Measurements from ENCODE around the gene ZC3H8.

Gene ZC3H8

DNA sequence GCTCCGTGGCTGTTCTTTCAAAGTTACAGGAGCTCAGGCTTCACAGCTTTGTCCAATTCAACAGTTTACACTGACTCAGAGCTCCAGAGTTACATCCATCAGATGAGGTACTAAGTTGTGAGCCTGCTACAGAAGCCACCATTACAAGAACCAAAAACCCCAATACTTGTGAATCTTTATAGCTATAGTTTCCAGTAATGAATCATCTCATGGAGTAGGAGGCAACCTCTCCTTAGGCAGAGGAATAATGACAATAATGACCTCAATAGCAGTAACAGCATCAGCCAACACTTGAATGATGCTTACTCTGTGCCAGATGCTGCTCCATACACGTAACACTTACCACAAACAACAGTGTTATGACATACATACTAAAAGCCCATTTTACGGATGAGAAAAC lies 3.6 kb downstream of the ZC3H8 start:
- Histone ChIP-seq H3K9me3 (ENCODE audit: insufficient read depth, low read length) (no peaks in the 10 kb centered on the region), H3K4me3 (ENCODE audit: low read length) (no peak overlapping the region), H3K27me3 (ENCODE audit: low read depth, low read length) (no peaks in the 10 kb centered on the region), H3K9ac (ENCODE audit: low read length) (no peak overlapping the region), H3K79me2 (ENCODE audit: low read length) (peaks cover 48% of the 10 kb centered on the region), H2AFZ (ENCODE audit: low read depth, low read length) (no peak overlapping the region), H3K4me2 (ENCODE audit: low read length) (no peak overlapping the region), H3K36me3 (replicated peaks; ENCODE audit: low read depth, low read length) (peaks cover 21% of the 10 kb centered on the region), H3K27ac (ENCODE audit: low read length) (no peak overlapping the region), H4K20me1 (ENCODE audit: insufficient read depth, low read length) (0 out of 2 replicates have a peak, but pooled peaks cover 6% of the 10 kb centered on the region), H3K4me1 (ENCODE audit: low read length) (peaks cover 18% of the 10 kb centered on the region)
- TF ChIP-seq, protein P1, sequence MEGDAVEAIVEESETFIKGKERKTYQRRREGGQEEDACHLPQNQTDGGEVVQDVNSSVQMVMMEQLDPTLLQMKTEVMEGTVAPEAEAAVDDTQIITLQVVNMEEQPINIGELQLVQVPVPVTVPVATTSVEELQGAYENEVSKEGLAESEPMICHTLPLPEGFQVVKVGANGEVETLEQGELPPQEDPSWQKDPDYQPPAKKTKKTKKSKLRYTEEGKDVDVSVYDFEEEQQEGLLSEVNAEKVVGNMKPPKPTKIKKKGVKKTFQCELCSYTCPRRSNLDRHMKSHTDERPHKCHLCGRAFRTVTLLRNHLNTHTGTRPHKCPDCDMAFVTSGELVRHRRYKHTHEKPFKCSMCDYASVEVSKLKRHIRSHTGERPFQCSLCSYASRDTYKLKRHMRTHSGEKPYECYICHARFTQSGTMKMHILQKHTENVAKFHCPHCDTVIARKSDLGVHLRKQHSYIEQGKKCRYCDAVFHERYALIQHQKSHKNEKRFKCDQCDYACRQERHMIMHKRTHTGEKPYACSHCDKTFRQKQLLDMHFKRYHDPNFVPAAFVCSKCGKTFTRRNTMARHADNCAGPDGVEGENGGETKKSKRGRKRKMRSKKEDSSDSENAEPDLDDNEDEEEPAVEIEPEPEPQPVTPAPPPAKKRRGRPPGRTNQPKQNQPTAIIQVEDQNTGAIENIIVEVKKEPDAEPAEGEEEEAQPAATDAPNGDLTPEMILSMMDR (IDR thresholded peaks at IDR 0.05; ENCODE audit: low read depth, low read length): no peak
- no peak for TF ChIP-seq EZH2phosphoT487 (IDR thresholded peaks at IDR 0.05; ENCODE audit: low read depth)

DNA sequence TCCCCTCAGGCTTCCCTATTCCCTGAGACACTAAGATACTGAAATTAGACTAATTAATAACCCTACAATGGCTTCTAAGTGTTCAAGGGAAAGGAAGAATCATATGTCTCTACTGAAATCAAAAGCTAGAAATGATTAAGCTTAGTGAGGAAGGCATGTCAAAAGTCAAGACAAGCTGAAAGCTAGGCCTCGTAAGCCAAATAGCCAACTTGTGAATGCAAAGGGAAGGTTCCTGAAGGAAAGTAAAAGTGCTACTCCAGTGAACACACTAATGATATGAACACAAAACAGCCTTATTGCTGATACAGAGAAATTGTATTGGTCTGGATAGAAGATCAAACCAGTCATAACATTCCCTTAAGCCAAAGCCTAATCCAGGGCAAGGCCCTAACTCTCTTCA lies 10.0 kb downstream of the ZC3H8 start:
- no peaks in the 10 kb centered on the region; the same call in 1 of the 2 replicates for H3K4me1 ChIP-seq (ENCODE audit: low read length)
- no peaks in the 10 kb centered on the region for H3K9me3 ChIP-seq (ENCODE audit: insufficient read depth, low read length)
- no peak overlapping the region for H3K9ac ChIP-seq (ENCODE audit: low read length)
- H3K36me3 ChIP-seq (replicated peaks; ENCODE audit: low read depth, low read length): peaks cover 33% of the 10 kb centered on the region
- H3K4me3 ChIP-seq (ENCODE audit: low read length): no peak overlapping the region
- H4K20me1 ChIP-seq (ENCODE audit: insufficient read depth, low read length): no peaks in the 10 kb centered on the region; the same call in 1 of the 2 replicates
- H2AFZ ChIP-seq (ENCODE audit: low read depth, low read length): no peak overlapping the region
- no peak for TF ChIP-seq EZH2phosphoT487 (IDR thresholded peaks at IDR 0.05; ENCODE audit: low read depth)
- TF ChIP-seq, protein P1 (IDR thresholded peaks at IDR 0.05; ENCODE audit: low read depth, low read length): no peak
- no peaks in the 10 kb centered on the region for H3K27me3 ChIP-seq (ENCODE audit: low read depth, low read length)
- H3K4me2 ChIP-seq (ENCODE audit: low read length): no peak overlapping the region
- no peak overlapping the region for H3K27ac ChIP-seq (ENCODE audit: low read length)
- H3K79me2 ChIP-seq (ENCODE audit: low read length): peaks cover 12% of the 10 kb centered on the region

DNA sequence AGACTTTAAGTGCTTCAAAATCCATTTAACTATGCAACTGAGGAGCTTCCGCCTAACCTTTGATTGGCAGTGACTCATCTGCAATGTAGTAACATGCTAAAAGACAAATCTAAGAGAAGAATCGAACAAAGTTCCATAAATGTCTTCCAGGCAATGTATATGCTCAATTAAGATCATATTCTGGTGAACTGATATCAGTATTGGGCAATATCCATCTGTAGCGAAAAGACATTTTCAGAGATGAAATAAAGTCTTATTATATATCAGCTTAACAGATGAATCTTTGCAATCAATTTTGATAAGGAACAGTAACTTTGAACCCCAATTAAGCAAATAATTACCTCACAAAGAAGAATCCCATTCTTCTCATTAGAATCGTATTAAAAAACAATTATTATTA lies 11.6 kb downstream of the ZC3H8 start:
- H3K27me3 ChIP-seq (ENCODE audit: low read depth, low read length): no peaks in the 10 kb centered on the region
- H3K79me2 ChIP-seq (ENCODE audit: low read length): peaks cover 12% of the 10 kb centered on the region
- H3K4me3 ChIP-seq (ENCODE audit: low read length): no peak overlapping the region
- no peaks in the 10 kb centered on the region; the same call in 1 of the 2 replicates for H3K4me1 ChIP-seq (ENCODE audit: low read length)
- H3K9ac ChIP-seq (ENCODE audit: low read length): no peak overlapping the region
- H3K4me2 ChIP-seq (ENCODE audit: low read length): no peak overlapping the region
- peaks cover 29% of the 10 kb centered on the region for H3K36me3 ChIP-seq (replicated peaks; ENCODE audit: low read depth, low read length)
- TF ChIP-seq EZH2phosphoT487 (IDR thresholded peaks at IDR 0.05; ENCODE audit: low read depth): no peak
- TF ChIP-seq, protein P1 (IDR thresholded peaks at IDR 0.05; ENCODE audit: low read depth, low read length): no peak
- H3K9me3 ChIP-seq (ENCODE audit: insufficient read depth, low read length): no peaks in the 10 kb centered on the region
- H2AFZ ChIP-seq (ENCODE audit: low read depth, low read length): no peak overlapping the region
- H4K20me1 ChIP-seq (ENCODE audit: insufficient read depth, low read length): no peaks in the 10 kb centered on the region; the same call in 1 of the 2 replicates
- H3K27ac ChIP-seq (ENCODE audit: low read length): no peak overlapping the region

DNA sequence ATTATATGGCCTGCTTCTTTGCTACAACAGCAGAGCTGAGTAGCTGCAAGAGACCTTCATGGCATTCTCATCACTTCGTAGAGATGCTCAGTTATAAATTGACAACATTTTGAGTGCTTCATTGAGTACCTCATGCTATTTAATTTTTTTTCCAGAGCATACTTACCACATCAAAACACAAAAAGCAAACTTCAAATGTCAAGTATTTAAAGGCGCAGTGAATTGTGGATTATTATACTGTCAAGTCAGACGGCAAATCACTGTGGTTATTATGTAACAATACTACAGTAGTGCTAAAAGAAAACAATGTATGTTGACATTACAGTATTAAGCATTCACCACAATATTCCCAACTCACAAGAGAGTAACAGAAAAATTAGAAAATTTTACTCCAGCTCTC lies 12.5 kb downstream of the ZC3H8 start:
- H3K9ac ChIP-seq (ENCODE audit: low read length): no peak overlapping the region
- H3K9me3 ChIP-seq (ENCODE audit: insufficient read depth, low read length): no peaks in the 10 kb centered on the region
- no peak overlapping the region for H3K4me3 ChIP-seq (ENCODE audit: low read length)
- TF ChIP-seq EZH2phosphoT487 (IDR thresholded peaks at IDR 0.05; ENCODE audit: low read depth): no peak
- TF ChIP-seq, protein P1 (IDR thresholded peaks at IDR 0.05; ENCODE audit: low read depth, low read length): no peak
- peaks cover 12% of the 10 kb centered on the region for H3K79me2 ChIP-seq (ENCODE audit: low read length)
- peaks cover 29% of the 10 kb centered on the region for H3K36me3 ChIP-seq (replicated peaks; ENCODE audit: low read depth, low read length)
- no peak overlapping the region for H3K4me2 ChIP-seq (ENCODE audit: low read length)
- no peaks in the 10 kb centered on the region; the same call in 1 of the 2 replicates for H4K20me1 ChIP-seq (ENCODE audit: insufficient read depth, low read length)
- no peaks in the 10 kb centered on the region for H3K27me3 ChIP-seq (ENCODE audit: low read depth, low read length)
- no peak overlapping the region for H2AFZ ChIP-seq (ENCODE audit: low read depth, low read length)
- no peak overlapping the region for H3K27ac ChIP-seq (ENCODE audit: low read length)
- H3K4me1 ChIP-seq (ENCODE audit: low read length): no peaks in the 10 kb centered on the region; the same call in 1 of the 2 replicates

All from OCI-LY3 (cell line).